Brain pericyte (primary cell): ENCODE measurements around the gene CAP2.
A peak's percentile ranks its signal among the peaks of the same experiment; 100 is the strongest.
"Not testable (repeated sequence)": the region's sequence is repeated elsewhere in the genome, so short reads cannot be mapped to it uniquely, and the experiment has no call there.

ENCODE experiments used
- DNase-seq: peaks from one replicate; pipeline ENCODE4 v3.0.0-alpha.2; 2012; ENCODE audit warnings: low read depth, low spot score

CAP2 gene

DNA sequence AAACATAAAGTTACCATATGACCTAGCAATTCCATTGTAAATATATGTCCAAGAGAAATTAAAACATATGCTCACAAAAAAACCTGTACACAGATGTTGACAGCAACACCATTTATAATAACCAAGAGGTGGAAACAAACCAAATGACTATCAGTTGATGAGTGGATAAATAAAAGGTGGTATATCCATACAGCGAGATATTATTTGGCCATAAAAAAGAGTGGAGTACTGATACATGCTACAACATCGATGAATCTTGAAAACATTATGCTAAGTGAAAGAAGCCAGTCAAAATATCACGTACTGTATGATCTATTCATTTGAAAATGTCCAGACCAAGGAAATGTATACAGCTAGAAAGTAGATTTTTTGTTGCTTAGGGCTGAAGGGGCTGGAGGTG lies 2.9 kb downstream of the CAP2 start:
- DNase-seq = no peak

DNA sequence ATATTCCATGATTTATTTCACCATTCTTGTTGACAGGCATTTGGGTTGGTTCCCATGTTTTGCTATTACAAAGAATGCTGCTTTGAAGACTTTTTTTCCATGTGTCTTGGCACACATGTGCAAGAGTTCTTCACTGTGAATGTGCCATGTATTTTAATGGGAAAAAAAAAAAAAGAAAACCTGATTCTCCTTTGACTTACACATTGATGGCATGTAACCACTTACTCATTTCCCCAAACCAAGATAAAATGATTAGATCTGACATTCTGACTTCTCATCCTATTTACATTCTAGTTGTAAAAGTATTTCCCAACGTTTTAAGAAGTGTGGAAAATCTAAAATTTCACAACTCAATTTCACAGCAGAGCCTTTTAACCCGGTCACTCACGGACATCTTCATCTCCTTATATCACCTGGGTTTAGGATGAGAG lies 4.4 kb downstream of the CAP2 start:
- no peak for DNase-seq

DNA sequence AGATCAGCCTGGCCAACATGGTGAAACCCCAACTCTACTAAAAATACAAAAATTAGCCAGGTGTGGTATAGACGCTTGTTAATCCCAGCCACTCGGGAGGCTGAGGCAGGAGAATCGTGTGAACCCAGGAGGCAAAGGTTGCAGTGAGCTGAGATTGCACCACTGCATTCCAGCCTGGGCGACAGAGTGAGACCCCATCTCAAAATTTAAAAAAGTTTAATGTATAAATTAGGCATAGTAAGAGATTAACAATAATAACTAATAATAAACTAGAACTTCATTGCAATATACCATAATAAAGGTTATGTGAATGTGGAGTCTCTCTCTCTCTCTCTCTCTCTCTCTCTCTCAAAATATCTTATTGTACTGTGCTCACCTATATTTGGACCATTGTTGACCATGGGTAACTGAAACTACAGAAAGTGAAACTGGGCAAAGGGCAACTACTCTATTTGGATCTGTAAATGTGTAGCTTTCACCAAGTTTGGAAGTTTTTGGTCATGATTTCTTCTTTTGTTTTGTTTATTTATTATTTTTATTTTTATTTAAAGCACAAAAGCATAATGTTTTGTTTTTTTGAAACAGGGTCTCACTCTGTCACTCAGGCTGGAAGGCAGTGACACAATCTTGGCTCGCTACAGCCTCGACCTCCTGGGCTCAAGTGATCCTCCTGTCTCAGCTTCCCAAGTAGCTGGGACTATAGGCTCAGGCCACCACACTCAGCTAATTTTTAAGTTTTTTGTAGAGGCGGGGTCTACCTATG lies 12.0 kb downstream of the CAP2 start:
- not testable (repeated sequence) for DNase-seq

DNA sequence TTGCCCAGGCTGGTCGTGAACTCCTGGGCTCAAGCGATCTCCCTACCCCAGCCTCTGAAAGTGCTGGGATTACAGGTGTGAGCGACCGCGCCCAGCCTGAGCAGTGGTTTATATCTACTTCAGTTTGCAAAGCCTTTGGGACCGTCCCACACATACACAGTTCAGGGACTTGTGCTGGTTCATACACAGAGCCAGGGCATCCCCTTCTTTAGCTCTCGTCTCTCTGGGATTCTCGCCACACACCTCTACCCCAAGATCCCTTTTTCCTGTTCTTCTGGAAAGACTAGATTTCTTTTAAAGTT lies 12.5 kb downstream of the CAP2 start:
- no peak for DNase-seq

DNA sequence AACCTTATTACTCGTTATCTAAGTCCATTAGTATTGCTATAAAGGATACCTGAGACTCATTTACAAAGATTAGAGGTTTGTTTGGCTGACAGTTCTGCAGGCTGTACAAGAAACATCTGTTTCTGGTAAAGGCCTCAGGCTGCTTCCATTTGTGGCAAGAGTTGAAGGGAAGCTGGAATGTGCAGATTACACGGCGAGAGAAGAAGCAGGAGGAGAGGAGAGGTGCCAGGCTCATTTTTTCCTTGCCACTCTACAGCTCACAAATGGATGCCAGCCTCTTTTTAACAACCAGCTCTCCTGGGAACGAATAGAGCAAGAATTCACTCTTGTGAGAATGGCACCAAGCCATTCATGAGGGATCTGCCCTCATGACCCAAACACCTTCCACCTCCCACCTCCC lies 14.7 kb downstream of the CAP2 start:
- DNase-seq = no peak

DNA sequence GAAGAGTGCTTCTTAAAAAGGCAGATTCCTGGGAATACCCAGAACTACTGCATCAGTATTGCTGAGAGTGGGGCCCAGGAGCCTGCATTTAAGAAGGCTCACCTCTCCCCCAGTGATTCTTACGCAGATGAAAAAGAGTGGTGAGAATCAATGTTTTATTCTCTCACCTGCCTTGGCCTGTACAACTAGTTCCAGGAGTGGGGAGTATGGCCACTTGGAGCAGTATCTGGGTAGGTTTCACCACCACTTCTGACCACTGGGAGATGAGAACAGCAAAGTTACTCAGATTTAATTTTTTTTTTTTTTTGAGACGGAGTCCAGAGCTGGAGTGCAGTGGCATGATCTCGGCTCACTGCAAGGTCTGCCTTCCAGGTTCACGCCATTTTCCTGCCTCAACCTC lies 16.9 kb downstream of the CAP2 start:
- DNase-seq = no peak

DNA sequence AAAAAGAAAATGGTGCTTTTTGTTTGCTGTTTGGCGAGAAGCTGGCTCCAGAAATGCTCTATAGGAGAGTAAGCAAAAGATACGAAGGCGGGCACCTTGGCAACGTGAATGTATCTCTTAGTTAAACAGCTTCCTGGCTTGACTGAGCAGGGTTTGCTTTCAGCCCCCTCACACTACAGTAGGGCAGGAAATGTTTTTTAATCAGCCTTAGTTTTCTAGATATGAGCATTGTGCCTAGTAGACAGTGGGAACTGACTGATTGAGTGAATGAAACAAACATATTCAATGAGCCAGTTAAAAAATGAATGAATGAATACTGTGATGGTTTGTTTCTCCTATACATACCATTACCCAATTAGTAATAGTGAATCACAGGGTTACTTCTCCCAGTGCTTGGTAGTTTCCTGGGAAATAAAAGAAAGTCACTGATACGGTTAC lies 19.9 kb downstream of the CAP2 start:
- DNase-seq = no peak

DNA sequence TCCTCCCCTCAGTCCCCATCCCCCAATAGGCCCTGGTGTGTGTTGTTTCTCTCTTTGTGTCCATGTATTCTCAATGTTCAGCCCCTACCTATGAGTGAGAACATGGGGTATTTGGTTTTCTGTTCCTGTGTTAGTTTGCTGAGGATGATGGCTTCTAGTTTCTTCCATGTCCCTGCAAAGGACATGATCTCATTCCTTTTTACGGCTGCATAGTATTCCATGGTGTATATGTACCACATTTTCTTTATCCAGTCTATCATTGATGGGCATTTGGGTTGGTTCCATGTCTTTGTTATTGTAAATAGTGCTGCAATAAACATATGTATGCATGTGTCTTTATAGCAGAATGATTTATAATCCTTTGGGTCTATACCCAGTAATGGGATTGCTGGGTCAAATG lies 21.0 kb downstream of the CAP2 start:
- not testable (repeated sequence) for DNase-seq

DNA sequence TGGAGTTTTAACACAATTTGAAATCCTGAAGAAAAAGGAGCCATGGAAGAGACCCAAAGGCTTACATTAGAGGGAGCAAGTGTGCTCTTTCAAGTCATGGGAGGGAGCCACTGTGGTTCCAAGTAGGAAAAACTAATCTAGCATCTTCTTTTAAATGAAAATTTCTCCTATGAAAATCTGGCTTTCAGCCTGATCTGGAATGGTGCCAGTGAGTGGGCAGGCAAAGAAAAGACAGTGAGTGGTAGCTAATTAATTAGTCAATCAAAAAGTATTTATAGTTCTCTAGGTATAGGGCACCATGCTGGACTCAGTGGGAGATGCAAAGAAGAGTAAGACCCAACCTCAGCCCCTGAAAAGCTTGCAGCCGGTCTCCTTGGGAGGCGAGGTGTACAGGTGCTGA lies 21.9 kb downstream of the CAP2 start:
- no peak for DNase-seq

DNA sequence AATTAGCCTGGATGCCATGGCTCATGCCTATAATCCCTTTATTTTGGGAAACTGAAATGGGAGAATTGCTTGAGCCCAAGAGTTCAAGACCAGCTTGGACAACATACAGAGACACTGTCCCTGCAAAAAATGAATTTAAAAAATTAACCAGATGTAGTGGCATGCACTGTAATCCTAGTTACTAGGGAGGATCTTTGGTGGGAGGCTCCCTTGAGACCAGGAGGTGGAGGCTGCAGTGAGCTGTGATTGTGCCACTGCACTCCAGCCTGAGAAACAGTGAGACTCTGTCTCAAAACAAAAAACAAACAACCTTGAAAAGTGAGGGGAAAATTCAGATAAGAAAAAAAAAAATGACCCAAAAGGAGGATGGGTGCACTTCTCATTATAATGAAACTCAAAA lies 23.4 kb downstream of the CAP2 start:
- DNase-seq = no peak

DNA sequence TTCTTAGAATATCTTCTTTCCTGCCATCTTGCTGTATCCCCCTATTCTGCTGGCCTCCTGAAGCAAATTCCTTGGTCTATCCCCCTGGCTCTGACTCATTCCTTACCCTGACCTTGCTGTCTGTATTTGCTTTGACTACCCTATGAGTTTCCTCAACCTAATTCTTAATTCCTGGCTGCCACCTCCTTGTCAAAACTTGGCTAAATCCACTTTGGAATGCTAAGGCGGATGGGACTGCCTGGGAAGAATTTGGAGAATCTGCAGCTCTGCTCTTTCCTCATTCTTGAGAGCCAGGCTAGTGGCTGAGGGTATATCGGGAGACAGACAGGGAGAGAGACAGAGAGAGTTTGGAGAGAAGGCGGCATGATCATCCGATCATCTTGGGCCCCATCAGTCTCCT lies 24.4 kb downstream of the CAP2 start:
- DNase-seq = no peak

DNA sequence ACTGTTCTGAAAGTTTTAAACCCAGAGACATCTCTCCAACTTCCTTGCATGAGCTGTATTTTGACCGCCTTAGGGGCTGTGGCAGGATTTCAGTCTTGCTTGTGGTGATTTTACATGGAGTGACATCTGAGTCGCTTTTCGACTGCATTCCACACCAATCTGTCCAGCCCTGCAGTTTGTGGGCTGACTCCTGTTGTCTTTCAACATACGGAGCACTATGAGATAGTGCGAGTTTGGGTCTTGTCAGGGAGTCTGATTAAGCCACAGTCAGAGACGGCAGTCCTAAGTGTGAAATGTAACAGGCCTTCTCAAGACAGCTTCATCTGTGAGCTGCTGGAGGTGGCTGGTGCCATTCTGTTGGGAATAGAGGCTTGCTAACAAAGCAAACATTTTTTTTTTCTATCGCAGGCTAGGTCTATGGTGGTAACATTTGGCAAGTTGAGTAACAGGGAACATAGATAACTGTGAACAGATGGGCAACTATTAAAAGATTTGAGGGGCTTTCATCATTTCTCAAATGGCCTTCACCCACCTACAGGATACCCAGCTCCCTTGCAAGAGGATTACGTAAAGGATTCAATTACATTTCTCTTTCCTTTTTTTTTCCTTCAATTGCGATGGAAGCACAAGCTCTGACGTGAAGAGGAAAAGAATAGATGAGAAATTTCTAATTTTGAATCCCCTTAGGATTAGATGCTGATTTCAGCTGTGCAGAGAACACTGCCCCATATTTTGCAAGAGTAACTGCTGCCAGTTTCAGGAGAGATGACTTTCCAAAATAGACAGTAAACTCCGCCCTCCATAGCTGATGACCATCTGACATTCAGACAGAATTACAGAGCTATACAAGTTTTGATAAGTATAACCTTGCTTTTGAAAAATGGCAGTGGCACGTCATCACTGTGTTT lies 25.1 kb downstream of the CAP2 start:
- peak; percentile 18 for DNase-seq

DNA sequence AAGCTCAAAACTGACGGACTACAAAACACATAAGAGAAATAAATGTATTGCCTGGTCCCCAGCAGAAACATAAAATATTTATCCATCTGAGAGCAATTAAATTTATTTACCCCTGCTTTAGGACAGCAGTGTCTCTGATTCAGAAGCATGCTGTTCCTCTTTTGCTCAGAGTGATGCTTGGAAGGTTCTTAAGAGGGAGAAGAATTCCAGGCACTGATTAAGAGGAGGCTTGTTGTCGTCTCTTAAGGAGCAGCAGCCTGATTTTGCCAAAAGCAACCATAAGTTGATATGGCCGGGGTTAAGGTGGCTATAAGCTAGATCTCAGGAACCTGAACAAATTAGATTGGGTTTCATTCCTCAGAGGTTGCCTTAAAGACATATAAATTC lies 25.8 kb downstream of the CAP2 start:
- DNase-seq = no peak

DNA sequence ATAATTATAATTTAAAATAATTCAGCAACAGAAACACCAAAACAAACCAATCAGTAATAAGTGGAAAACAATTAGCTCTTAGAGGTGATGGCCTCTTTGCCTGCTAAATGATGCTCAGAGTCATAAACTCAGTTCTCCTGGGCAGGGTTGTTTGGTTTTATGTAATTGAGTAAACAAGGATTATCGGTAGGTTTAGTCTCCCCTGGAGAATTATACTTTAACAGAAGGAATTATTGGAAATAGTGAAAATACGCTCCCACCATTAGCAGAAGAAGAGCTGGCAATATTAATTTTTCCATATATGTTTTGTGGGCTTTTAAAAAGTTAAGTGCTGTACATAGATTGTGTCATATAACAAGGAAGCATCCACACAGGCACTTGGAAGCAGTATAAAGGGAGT lies 27.0 kb downstream of the CAP2 start:
- no peak for DNase-seq

DNA sequence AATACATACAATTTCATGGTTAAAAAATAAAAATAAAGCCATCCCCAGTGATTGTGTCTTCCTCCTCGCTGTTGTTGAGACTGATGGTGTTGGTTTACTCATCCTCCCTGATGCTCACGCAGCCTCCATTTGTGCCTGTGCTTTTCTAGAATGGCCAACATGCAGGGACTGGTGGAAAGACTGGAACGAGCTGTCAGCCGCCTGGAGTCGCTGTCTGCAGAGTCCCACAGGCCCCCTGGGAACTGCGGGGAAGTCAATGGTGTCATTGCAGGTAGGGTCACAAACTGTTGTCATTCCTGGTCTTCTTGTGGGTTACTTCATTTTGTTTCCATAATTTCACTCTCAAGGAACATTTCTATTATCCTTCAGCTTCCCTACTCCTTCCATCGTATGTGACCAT lies 28.0 kb downstream of the CAP2 start:
- no peak for DNase-seq

DNA sequence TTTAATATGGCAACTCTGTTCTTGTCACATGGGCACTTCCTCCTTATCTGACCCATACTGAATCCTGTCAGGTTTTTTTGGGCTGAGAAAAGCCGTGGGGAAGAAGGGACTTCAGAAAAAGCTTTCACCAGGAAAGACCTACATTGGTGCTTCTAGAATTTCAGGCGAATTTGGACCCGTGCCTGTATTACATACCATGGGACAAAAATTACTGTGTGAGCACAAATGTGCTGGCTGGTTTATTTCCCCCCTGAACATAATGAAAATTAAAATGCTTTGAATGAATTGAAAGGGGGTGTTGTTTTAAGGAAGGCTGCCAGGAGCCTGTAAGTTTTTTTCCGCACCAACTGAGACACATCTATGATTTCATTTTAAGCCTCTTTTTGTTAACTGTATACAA lies 29.6 kb downstream of the CAP2 start:
- DNase-seq = no peak

DNA sequence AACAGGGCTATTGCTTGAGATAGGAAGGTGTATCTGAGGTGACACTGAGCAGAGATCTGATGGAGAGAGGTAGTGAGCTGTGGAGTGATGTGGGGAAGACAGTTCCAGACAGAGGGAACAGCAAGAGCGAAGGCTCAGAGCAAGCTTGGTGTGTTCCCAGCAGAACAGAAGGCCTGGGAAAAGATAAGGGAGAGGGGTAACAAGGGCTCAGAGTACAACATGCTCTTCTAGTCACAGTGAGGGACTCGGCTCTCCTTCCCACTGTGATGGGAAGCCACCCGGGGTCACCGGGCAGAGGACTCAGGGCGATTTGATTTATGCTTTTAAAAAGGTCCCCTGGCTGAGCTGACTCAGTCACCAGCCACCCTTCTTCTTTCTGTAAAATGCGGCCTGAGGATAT lies 33.7 kb downstream of the CAP2 start:
- no peak for DNase-seq

DNA sequence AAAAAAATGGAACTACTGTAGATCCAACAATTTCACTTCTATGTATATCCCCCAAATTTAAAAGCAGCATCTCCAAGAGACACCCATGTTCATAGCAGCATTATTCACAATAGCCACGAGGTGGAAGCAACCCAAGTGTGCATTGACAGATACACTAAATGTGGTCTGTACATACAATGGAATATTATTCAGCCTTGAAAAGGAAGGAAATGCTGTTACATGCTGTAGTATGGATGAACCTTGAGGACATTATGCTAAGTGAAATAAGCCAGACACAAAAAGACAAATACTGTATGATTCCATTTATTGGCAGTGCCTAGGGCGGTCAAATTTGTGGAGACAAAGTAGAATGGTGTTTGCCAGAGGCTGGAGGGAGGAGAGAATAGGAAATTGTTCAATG lies 34.2 kb downstream of the CAP2 start:
- DNase-seq = no peak

DNA sequence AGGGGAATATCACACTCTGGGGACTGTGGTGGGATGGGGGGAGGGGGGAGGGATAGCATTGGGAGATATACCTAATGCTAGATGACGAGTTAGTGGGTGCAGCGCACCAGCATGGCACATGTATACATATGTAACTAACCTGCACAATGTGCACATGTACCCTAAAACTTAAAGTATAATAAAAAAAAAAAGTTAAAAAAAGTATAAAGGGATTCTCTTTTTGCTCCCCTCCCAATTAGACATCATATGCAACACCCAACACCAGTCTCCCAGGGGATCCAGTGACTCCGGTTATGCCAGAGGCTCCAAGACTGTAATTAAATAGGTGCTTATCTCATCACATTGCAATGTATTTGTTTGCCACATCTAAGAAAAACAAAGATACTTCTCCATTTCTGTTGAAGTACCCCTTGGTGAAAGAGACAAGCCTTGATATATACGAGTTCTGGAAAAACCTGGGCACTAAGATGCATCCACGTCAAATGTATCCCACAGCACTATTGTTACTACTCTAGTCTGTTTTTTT lies 35.3 kb downstream of the CAP2 start:
- not testable (repeated sequence) for DNase-seq

DNA sequence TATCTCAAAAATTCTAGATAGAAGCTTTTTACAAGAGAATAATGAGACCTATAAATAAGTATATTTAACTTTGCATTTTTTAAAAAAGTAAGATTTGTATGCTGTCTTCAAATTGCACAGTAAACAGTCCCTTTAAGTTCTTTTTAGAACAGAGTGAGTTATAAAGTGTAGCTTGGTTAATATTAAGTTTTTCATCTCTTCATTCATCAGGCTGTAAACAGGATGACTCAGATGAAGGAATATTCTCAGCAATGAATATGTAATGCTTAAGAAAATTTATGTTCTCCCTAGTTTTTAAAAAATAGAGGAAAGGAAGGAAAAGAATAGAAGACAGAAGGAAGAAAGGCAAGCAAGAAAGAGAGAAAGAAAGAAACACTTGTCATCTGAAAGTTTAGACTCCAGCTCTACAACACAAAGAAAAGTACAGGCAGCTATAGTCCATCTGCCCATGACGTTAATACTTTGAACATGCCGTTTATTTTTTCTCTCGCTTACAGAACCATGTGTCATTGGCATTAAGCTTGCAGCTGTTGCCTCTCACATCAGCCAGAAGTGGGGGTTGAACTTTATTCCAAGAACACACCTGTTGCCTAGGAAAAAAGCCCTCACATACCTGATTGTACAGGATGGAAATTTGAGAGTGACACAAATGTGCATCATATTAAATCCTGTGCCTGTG lies 36.1 kb downstream of the CAP2 start:
- DNase-seq = no peak

DNA sequence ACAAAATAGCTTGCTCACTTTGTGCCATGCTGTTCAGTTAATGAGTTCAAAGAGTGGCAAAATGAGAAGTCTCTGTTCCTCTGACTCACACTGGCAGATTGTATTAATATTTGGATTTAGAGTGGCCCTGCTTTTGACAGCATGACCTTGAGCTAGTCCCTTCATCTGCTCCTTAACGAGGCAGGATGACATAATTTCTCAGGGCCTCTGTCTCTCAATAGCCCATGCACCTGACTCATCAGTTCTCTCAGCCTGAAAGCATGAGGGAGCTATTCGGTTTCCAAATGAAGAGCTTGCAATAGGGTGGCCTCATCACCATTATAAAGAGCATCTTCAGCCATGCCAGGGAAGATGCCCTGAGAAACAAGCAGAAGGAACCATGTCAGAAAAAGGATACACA lies 38.2 kb downstream of the CAP2 start:
- DNase-seq = no peak

DNA sequence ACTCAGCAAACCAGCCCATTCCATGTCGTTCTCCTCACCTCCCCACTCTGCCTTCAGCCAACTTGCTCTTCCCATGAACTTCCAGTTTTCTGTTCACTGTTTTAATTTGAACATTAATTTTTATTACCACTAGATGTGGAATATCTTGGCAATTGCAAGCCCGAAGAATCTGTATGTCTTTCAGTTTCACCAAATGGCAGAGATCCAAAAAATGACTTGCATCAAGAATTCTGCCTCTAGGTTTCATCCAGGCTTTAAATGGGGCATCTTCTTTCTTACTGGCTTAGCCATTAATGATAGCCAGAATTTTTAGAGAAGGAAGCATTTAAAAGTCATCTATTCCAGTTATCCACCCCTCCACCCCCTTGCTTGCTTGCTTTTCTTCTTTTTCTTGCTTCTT lies 39.0 kb downstream of the CAP2 start:
- DNase-seq = no peak
